GM19438 (cell line): ENCODE results near the gene GLYATL1B.
A peak's percentile ranks its signal among the peaks of the same experiment; 100 is the strongest.
"Not testable (repeated sequence)": the region's sequence is repeated elsewhere in the genome, so short reads cannot be mapped to it uniquely, and the experiment has no call there.

ENCODE experiments used
- ATAC-seq: cut with Tn5 transposase; IDR thresholded peaks from one replicate; pipeline ENCODE4 v1.9.1; 2021; ENCODE audit warnings: low read depth; ENCODE audit not compliant: unreplicated experiment

Gene GLYATL1B

GRCh38 chr11:59095225-59095624 lies 9.1 kb downstream of the GLYATL1B start:
- ATAC-seq = peak; percentile 74

- ATAC-seq = not testable (repeated sequence)
These were observed 10.0 kb downstream of the GLYATL1B start for GRCh38 chr11:59095972-59096575.

- no peak for ATAC-seq
These were observed 11.1 kb downstream of the GLYATL1B start for GRCh38 chr11:59097113-59097708.

GRCh38 chr11:59097938-59098337 lies 11.8 kb downstream of the GLYATL1B start:
- ATAC-seq = not testable (repeated sequence)

GRCh38 chr11:59102259-59102765 lies 16.2 kb downstream of the GLYATL1B start:
- ATAC-seq = peak; percentile 69

- peak; percentile 59 for ATAC-seq
These were observed 20.5 kb downstream of the GLYATL1B start, which contains the start of gene FAM111B for GRCh38 chr11:59106363-59107336. FAM111B (plus strand) TSS chr11:59107237; CDS start chr11:59109626, 2,389 bp downstream.

GRCh38 chr11:59107721-59108120 lies 21.6 kb downstream of the GLYATL1B start:
- peak; percentile 32 for ATAC-seq

GRCh38 chr11:59112494-59112893 lies 26.4 kb downstream of the GLYATL1B start:
- no peak for ATAC-seq

- no peak for ATAC-seq
These were observed 28.2 kb downstream of the GLYATL1B start for GRCh38 chr11:59114344-59114743.

- no peak for ATAC-seq
These were observed 29.4 kb downstream of the GLYATL1B start for GRCh38 chr11:59115553-59115952.

GRCh38 chr11:59117774-59118173 lies 31.7 kb downstream of the GLYATL1B start:
- no peak for ATAC-seq

GRCh38 chr11:59119826-59120225 lies 33.7 kb downstream of the GLYATL1B start:
- no peak for ATAC-seq

GRCh38 chr11:59135648-59136461 lies 49.7 kb downstream of the GLYATL1B start:
- ATAC-seq = peak; percentile 98

- ATAC-seq = not testable (repeated sequence)
These were observed 50.4 kb downstream of the GLYATL1B start for GRCh38 chr11:59136551-59136950.

GRCh38 chr11:59137190-59137589 lies 51.1 kb downstream of the GLYATL1B start:
- no peak for ATAC-seq

GRCh38 chr11:59138643-59139042 lies 52.5 kb downstream of the GLYATL1B start:
- no peak for ATAC-seq

- no peak for ATAC-seq
These were observed 55.1 kb downstream of the GLYATL1B start for GRCh38 chr11:59141191-59141590.

- ATAC-seq = no peak
These were observed 55.8 kb downstream of the GLYATL1B start for GRCh38 chr11:59141673-59142460.
